EL (cell line): ENCODE measurements around the gene C2orf15.
"Not testable (repeated sequence)": the region's sequence is repeated elsewhere in the genome, so short reads cannot be mapped to it uniquely, and the experiment has no call there.

Source experiments
- DNase-seq: peaks from one replicate; pipeline ENCODE4 v3.0.0-alpha.2; 2016

Gene C2orf15

DNA sequence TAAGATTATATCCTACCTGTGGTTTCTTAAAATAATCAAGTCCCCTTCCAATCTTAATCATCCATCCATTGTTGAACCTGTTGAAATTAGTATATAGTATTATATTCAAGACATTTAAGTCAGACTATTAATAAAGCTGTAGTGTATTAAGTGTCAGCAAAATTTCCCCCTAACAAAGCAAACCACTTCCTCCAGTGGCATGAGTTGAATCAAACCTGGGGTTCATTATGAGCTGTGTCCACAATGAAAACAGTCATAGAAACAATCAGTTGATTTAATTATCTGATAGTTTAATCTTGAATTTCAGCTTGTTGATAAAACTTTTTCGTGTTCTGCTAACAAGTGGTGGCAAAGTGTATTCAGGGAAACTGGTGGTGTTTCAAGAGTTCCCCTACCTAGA, 28.0 kb downstream of the C2orf15 start:
- DNase-seq: no peak

DNA sequence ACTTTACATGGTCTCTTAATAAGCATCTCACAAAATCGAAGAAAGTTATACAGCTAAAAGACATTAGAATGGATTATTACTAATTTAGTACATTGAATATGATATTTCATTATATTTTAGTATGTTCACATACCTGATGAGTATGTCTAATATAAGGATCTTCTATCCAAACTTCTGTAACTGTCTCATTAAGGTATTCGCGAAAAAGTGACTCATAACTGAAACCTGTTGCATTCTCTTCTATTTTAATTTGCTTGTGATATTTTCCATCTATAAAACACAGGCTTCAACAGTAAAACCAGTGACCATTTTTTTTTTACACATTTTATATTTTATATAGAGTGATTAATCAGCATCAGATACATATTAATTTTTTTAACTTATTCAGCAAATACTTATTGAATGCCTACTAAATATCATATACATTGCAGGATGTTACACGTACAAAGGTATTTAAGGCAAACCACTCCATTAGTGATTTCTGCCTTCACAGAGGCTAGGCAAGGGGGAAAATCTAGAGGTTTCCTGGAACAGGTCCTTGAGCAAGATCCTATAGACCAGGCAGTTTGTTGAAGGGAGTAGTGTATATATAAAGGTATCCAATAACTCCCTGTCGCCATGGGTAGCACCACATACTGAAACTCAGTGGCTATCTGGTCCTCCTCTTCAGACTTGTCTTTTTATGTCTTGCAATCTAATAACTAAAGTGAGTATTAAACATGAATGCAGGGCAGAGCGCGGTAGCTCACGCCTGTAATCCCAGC, 30.1 kb downstream of the C2orf15 start:
- DNase-seq: no peak

DNA sequence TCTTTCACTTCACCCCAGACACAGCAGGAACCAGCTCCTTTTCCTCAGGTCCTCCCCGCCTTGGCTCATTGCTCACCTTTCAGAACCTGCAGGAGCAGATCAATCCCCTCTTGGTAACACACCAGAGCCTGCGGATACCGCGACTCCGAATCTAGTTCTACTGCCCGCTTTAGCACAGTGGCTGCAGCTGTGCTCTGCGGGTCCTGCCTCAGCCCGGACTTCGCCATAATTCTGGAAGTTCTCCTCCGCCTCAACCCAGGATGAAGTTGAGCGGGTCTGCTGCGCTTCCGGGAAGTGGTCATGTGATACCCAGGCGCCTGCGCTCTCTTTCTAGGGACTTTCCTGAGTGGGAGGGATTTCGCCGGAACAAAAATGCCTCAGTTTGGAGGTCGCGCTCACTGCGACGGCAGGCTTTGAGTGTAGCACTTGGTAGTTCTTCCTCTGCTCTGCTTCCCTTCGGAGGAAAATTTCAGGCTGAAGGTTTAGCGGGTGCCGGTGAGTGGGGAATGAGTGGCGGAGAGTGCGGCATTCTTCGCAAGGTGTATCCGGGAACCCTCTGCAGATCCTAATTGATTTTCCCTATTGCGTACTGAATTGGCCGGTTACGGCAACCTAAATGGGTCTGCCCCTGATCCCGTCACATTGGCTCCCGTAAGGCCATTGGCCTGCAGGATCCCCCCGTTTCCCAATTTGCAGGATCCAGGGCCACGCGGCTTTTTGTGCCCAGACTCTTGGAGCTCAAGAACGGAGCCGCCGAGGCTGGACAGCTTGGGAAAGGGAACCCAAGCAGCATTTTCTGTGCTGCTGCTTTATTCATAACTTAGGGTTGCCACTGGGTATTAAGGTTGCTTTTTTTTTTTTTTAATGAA, 39.5 kb downstream of the C2orf15 start, which contains the start of the genes MITD1 and MRPL30:
Gene MITD1, minus strand, starts transcription at position 304 of the 869 bp plus-strand sequence. Its CDS starts 77 bp downstream, at position 227.
Gene MRPL30, plus strand, starts transcription at position 430 of the 869 bp plus-strand sequence. CDS start 5,020 bp downstream, outside the sequence.
- DNase-seq: peak; percentile 96

DNA sequence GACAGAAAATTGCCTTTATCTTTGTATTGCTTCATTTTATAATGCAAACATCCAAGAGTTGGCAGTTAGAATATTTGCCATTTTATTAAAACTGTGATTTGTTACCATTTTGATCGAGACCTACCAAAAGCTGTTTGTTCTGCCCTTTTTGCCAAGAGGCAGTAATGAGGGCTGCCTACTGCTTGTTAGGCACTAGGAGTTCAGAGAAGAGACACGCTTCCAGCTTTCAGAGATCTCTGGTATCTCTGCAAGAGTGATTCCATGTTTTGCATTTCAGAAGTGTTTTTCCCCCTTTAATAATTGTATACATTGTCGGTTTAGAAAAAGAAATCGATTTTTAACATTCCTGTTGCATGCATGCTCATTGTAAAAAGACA, 40.1 kb downstream of the C2orf15 start:
- peak; percentile 8 for DNase-seq

GRCh38 chr2:99183025-99183424, 41.5 kb downstream of the C2orf15 start:
- DNase-seq: no peak

- no peak for DNase-seq
Observed at GRCh38 chr2:99184811-99185210, 43.3 kb downstream of the C2orf15 start.

DNA sequence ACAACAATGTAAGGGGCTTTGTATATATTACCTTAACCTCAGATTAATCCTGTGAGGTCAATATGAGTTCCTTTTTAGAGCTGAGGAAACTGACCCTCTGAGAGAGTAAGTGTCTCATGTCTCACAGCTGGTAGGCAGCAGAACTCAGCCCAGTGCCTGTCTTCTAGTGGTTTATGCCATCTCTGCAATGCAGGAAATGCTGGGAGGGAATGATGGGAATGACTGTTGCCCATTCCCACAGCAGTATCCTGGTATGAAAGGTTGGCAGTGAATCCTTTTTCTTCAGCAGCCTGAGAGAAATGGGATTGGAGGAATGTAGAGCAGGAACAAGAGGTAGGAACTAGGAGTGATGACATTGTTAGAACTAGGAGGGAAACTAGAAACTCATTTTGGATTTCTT, 45.5 kb downstream of the C2orf15 start:
- no peak for DNase-seq

DNA sequence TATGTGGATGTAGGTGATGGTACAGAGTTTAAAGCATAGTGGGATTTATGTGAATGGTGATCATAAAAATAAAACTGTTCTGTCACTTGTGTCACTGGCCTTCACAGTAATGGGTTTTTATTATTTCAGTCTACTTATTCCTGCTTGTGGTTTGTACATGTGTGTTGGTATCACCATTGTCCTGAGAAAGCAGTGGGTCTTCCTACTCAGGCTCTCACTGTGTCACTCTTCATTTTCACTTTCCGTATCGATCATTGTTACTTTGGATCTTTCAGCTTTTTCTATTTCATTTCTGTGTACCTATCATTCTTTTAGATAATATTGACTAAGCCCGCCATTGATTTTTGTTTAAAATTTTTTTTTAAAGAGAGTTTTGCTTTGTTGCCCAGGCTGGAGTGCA, 46.9 kb downstream of the C2orf15 start:
- DNase-seq: no peak

DNA sequence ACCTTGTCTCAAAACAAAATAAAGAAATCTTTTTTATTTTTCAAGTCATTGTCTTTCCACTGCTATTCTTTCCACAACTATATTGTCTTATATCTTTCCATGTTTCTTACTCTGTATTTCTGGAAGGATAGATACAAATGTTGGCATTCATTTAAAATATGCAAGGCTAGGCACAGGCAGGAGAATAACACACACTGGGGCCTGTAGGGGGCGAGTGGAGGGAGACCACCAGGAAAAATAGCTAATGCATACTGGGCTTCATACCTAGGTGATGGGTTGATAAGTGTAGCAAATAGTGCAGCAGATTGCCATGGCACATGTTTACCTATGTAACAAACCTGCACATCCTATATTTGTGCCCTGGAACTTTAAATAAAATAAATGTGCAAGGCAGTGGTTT, 49.0 kb downstream of the C2orf15 start:
- no peak for DNase-seq

- DNase-seq: not testable (repeated sequence)
Observed at GRCh38 chr2:99192364-99192763, 50.9 kb downstream of the C2orf15 start.

GRCh38 chr2:99198103-99198841, 56.8 kb downstream of the C2orf15 start:
- DNase-seq: no peak

DNA sequence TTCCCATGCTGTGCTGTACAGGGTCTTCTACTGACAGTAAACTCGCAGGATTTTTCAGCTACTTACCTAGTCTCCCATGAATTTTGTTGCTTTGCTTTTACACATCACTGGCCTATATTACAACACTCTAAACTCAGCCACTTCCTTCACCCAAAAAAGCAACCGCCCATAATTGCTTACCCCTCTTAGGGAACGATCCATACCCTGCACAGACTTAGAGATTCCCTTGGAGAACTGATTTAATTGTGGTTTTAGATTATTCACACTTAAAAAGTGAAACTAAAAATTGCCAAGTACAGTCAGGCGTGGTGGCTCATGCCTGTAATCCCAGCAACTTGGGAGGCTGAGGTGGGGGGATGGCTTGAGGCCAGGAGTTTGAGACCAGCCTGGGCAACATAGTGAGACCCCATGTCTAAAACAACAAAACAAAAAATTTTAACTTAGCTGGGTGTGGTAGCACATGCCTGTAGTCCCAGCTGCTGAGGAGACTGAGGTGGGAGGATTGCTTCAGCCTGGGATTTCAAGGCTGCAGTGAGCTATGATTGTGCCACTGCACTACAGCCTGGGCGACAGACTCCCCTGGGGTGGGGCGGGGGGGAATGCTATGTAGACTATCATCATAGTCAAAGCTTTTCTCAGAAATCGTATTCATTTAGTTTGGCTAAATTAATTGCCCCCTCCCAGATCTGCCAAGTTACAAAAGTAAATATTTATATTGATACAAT, 58.7 kb downstream of the C2orf15 start:
- no peak for DNase-seq
